ENCODE results near the gene ASH1L.
"Not testable (repeated sequence)": the region's sequence is repeated elsewhere in the genome, so short reads cannot be mapped to it uniquely, and the experiment has no call there.

ASH1L gene

GRCh38 chr1:155454096-155454495 lies 108.5 kb downstream of the ASH1L start:
- DNase-seq (ENCODE audit: low read depth in 1 of 2, low spot score in 1 of 2): no peak

DNA sequence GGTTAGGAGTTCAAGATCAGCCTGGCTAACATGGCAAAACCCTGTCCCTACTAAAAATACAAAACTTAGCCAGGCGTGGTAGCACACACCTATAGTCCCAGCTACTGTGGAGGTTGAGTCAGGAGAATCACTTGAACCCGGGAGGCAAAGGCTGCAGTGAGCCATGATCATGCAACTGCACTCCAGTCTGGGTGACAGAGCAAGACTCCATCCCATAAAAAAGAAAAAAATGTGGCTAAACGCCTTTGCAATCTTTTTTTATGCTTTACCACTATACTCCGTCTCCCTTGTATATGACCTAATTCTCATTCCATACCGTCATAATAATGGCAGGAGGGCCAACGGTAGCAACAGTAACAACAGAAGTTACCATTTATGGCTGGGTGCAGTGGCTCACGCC lies 109.5 kb downstream of the ASH1L start:
- no peak for DNase-seq (ENCODE audit: low read depth in 1 of 2, low spot score in 1 of 2)

- no peak for DNase-seq (ENCODE audit: low read depth in 1 of 2, low spot score in 1 of 2)
Observed at GRCh38 chr1:155451199-155451598, 111.4 kb downstream of the ASH1L start.

- not testable (repeated sequence) for DNase-seq (ENCODE audit: low read depth in 1 of 2, low spot score in 1 of 2)
Observed at GRCh38 chr1:155442431-155442830, 120.2 kb downstream of the ASH1L start.

- no peak for DNase-seq (ENCODE audit: low read depth in 1 of 2, low spot score in 1 of 2)
Observed at GRCh38 chr1:155437405-155437804, 125.2 kb downstream of the ASH1L start.

GRCh38 chr1:155433831-155434389 lies 128.7 kb downstream of the ASH1L start:
- DNase-seq (ENCODE audit: low read depth in 1 of 2, low spot score in 1 of 2): not testable (repeated sequence)

DNA sequence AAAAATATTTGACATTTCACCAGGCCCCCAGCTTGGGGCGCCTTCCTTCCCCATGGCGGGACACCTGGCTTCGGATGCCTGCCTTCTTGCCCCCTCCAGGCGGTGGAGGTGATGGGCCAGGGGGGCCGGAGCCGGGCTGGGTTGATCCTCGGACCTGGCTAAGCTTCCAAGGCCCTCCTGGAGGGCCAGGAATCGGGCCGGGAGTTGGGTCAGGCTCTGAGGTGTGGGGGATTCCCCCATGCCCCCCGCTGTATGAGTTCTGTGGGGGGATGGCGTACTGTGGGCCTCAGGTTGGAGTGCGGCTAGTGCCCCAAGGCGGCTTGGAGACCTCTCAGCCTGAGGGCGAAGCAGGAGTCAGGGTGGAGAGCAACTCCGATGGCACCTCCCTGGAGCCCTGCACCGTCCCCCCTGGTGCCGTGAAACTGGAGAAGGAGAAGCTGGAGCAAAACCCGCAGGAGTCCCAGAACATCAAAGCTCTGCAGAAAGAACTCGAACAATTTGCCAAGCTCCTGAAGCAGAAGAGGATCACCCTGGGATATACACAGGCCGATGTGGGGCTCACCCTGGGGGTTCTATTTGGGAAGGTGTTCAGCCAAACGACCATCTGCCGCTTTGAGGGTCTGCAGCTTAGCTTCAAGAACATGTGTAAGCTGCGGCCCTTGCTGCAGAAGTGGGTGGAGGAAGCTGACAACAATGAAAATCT lies 129.3 kb downstream of the ASH1L start:
- DNase-seq (ENCODE audit: low read depth in 1 of 2, low spot score in 1 of 2): not testable (repeated sequence)

GRCh38 chr1:155424091-155424490 lies 138.5 kb downstream of the ASH1L start:
- DNase-seq (ENCODE audit: low read depth in 1 of 2, low spot score in 1 of 2): no peak

GRCh38 chr1:155420788-155421187 lies 141.8 kb downstream of the ASH1L start:
- no peak for DNase-seq (ENCODE audit: low read depth in 1 of 2, low spot score in 1 of 2)

DNA sequence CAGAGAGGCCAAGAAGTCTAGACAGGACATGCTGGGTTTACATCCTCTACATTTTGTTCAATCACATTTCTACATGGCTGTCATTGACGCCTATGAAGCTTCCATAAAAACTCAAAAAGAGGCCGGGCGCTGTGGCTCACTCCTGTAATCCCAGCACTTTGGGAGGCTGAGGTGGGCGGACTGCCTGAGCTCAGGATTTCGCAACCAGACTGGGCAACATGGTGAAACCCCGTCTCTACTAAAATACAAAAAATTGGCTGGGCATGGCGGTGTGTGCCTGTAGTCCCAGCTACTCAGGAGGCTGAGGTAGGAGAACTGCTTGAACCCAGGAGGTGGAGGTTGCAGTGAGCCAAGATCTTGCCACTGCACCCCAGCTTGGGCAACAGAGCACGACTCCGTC lies 150.8 kb downstream of the ASH1L start:
- DNase-seq (ENCODE audit: low read depth in 1 of 2, low spot score in 1 of 2): not testable (repeated sequence)

- DNase-seq (ENCODE audit: low read depth in 1 of 2, low spot score in 1 of 2): no peak
Observed at GRCh38 chr1:155410931-155411330, 151.7 kb downstream of the ASH1L start.

GRCh38 chr1:155396874-155397476 lies 165.6 kb downstream of the ASH1L start:
- no peak for DNase-seq (ENCODE audit: low read depth in 1 of 2, low spot score in 1 of 2)

DNA sequence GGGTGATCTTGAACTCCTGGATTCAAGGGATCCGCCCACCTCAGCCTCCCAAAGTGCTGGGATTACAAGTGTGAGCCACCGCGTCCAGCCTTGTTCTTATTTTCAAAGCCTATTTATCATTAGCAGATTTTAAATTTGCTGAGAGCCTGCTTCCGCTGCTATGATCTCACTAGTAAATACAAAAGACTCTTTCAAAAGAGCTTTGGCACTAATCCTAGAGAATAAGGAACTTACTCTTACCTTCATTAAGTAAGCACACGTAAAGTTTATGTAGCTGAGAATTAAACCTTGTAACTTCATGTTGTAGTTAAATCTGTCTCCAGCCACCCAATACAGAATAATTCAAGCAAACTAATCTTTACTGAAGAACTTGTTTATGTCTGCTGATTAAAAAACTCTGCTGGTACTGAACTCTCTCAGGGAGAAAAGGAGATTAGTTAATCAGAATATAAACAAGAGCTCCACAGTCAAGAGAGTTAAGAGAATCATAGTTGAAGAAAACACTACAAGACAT lies 169.6 kb downstream of the ASH1L start:
- no peak for DNase-seq (ENCODE audit: low read depth in 1 of 2, low spot score in 1 of 2)

GRCh38 chr1:155389826-155390225 lies 172.8 kb downstream of the ASH1L start:
- DNase-seq (ENCODE audit: low read depth in 1 of 2, low spot score in 1 of 2): no peak

GRCh38 chr1:155385836-155386235 lies 176.8 kb downstream of the ASH1L start:
- DNase-seq (ENCODE audit: low read depth in 1 of 2, low spot score in 1 of 2): not testable (repeated sequence)

GRCh38 chr1:155383406-155383805 lies 179.2 kb downstream of the ASH1L start:
- DNase-seq (ENCODE audit: low read depth in 1 of 2, low spot score in 1 of 2): no peak

DNA sequence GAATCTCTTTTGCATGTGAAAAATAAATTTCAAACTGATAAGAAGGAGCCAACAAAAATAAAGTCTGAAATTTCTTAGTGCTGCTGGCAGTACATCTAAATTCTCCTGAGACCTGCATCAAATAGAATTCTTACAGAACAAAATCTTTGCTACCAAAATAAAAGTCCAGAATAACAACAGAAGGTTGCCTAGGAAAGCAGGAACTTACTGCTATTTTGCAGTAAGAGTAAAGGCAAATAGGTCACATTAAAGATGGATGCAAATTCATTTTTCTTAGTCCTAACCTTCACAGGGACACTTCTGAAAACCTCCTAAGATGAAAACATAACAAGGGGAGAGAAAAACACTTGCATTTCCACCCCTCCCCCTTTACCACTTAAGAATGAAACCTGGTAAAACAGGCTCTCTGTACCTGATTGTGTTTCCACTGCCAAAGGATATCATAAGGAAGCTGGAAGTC lies 182.9 kb downstream of the ASH1L start:
- no peak for DNase-seq (ENCODE audit: low read depth in 1 of 2, low spot score in 1 of 2)

- no peak for DNase-seq (ENCODE audit: low read depth in 1 of 2, low spot score in 1 of 2)
Observed at GRCh38 chr1:155379180-155379579, 183.4 kb downstream of the ASH1L start.

GRCh38 chr1:155360051-155360450 lies 202.6 kb downstream of the ASH1L start:
- DNase-seq (ENCODE audit: low read depth in 1 of 2, low spot score in 1 of 2): no peak

DNA sequence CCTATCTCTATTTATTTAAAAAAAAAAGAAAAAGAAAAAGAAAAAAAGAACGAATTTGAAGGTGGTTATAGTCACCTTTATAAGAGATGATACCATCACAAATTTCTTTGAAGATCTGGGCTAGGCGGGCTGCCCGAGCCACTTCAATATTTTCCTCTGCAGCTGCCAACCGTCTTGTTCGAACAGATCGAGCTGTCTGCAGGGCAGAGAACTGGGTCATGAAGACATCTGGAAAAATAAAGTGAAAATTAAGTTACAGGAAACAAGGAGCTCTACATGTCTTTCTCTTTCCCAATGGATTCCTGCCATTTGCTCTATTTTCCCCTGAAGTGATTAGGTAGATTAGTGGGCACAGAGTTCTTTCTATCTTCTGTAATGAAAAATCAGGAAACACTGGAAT lies 210.0 kb downstream of the ASH1L start:
- no peak for DNase-seq (ENCODE audit: low read depth in 1 of 2, low spot score in 1 of 2)

- no peak for DNase-seq (ENCODE audit: low read depth in 1 of 2, low spot score in 1 of 2)
Observed at GRCh38 chr1:155342842-155343241, 219.8 kb downstream of the ASH1L start.

DNA sequence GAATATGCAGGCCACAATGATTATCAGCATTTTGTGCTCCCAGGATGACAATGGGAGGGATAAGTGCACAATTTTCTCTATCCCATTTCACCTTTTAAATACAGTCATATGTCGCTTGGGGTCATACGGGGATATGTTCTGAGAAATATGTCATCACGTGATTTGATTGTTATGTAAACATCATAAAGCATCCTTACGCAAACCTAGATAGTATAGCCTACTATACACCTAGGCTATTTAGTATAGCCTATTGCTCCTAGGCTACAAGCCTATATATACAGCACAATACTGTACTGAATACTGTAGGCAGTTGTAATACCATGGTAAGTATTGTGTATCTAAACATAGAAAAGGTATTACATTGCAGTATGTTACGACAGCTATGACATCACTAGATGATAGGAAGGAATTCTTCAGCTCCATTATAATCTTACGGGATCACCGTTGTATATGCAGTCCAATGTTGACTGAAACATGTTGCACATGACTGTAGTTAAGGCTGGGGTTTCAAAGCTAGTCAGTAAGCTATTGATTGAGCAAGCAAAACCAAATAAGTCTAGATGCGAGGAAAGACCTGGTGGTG lies 223.0 kb downstream of the ASH1L start:
- DNase-seq (ENCODE audit: low read depth in 1 of 2, low spot score in 1 of 2): no peak
